NCI-H2196 treated with DMSO at 0.1 percent for 48 hours (cell line): ENCODE measurements around the gene KRT83.

ENCODE experiments used
- DNase-seq: peaks from one replicate; lab custom pipeline; 2025; ENCODE audit not compliant: unreplicated experiment; lab: John Stamatoyannopoulos, UW

KRT83 gene

DNA sequence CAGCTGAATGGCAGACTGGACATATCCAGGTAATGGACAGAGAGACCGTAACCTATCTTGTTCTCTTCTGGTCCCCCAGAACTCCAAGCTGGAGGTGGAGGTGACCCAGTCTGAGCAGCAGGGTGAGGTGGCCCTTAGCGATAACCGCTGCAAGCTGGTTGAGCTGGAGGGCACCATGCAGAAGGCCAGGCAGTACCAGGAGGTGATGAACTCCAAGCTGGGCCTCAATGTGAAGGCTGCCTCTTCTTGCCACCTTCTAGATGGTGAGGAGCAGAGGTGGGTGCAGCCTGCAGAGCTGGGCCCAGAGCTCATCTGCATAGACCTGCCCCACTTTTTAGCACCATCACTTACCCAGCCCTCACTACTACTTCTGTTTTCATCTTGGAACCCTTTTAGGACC is 53.9 kb downstream of the KRT83 start:
- DNase-seq = no peak

DNA sequence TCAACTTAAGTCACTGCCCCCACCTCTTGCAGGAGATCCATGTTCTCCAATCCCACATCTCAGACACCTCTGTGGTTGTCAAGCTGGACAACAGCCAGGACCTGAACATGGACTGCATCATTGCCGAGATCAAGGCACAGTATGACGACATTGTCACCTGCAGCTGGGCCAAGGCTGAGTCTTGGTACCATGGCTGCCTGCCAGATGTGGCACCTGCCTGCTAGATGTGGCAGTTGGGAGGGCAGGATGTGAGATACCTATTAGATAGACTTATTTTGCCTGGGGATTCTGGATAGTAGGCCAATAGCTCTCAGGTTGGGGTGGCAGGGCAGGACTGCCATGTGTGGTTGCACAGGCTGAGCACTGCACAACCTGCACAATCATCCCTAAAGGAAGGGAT is 54.7 kb downstream of the KRT83 start:
- no peak for DNase-seq

DNA sequence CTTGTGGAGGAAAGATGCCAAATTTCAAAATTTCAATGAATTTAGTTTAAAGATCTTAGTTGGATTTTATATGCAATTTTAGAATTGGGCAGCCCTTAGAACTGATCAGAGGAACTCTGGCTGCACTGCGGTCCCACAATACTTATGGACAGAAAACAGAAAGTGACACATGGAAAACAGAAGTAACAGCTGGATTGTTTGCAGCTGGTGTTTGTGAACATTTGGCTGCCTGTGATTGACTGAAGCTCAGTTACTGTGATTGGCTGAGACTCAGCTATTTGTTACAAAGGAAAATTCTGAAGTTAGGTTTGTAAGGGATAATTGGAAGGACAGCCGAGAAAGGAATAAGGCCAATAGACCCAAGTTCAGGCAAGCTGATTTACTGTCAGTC is 56.8 kb downstream of the KRT83 start:
- no peak for DNase-seq
